Lower leg skin (tissue), 3 donors: ENCODE measurements around the gene CCDC91.

Experiments
- CTCF ChIP-seq, 3 donors: fragments of 450-650 bp; IDR thresholded peaks; one replicate each; pipeline ENCODE4 v1.5.1; 2016; ENCODE audit warnings: antibody characterized with exemption in 3 of 3, mild to moderate bottlenecking in 3 of 3, moderate library complexity in 2 of 3
- POLR2A ChIP-seq, 2 donors: fragments of 450-650 bp; IDR thresholded peaks; one replicate each; pipeline ENCODE4 v1.6.1; 2016 to 2017; ENCODE audit warnings: antibody characterized with exemption in 2 of 2, mild to moderate bottlenecking in 1 of 2, moderate library complexity in 1 of 2

GRCh38 chr12:28209782-28210181, 19.5 kb downstream of the CCDC91 start:
- TF ChIP-seq CTCF (IDR thresholded peaks at IDR 0.05) (no peak), POLR2A (IDR thresholded peaks at IDR 0.05) (no peak)
